ENCODE results near the gene LRRK1.

LRRK1 gene

DNA sequence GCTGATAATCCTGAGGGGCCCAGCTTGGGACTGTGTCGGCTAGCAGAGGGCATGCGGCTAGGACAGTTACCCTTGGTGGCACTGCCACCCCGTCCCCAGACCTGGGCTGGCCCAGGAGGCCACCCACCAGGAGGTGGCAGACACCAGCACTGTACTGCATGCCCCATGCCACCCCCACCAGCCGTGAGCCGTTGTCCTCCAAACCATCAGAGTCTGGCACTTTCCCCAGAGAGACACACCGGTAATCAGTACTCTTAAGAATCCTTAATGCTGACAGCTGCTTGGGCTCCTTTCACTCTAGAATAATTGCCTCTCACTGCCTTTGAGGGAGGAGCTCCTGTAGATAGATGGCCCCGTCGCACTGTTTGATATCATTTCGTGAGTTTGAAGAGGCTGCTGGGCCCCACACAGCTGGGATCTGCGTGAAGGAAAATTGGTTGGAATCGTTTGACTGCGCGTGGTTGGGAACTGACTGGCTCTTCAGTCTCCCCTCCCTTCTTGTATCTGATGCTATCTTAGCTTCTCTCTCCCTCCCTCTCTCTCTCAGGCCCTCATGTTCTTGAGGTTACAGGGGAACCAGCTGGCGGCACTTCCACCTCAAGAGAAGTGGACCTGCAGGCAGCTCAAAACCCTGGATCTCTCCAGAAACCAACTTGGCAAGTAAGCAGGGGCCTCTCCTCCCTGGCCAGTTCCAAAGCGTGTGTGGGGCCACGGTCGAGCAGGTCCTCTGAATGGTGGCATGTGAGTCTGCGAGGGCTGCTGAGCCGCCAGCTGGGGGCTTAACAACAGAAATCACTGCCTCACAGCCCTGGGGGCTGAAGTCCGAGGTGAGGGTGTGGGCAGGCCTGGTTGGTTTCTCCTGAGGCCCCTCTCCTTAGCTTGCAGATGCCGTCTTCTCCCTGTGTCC, 94.9 kb downstream of the LRRK1 start:
- no peak overlapping the region for H3K4me2 ChIP-seq (ENCODE audit: low read length)
- no peak overlapping the region for H2AK5ac ChIP-seq (ENCODE audit: low read length)
- no CpG with 5 or more reads among the region's 21 CpGs for WGBS (ENCODE audit: extremely low coverage, insufficient coverage, low lambda C conversion rate)
- no peak overlapping the region for H3K4me3 ChIP-seq (ENCODE audit: low read length)
- no peaks in the 10 kb centered on the region for H3K79me2 ChIP-seq (ENCODE audit: control insufficient read depth, insufficient read depth, low read length)
- no peak overlapping the region for H3K23ac ChIP-seq (ENCODE audit: low read length)
- H3K4me1 ChIP-seq (ENCODE audit: control insufficient read depth, low read depth, low read length), result no peaks in the 10 kb centered on the region
- H3K36me3 ChIP-seq (ENCODE audit: control insufficient read depth, insufficient read depth, low read length), result no peaks in the 10 kb centered on the region
- no peak overlapping the region for H2BK5ac ChIP-seq (ENCODE audit: low read length)
- no peak overlapping the region for H2BK15ac ChIP-seq (replicated peaks; ENCODE audit: low read depth)
- H4K8ac ChIP-seq (ENCODE audit: low read depth, low read length), result no peak overlapping the region
- no peak overlapping the region for H3K18ac ChIP-seq (ENCODE audit: low read length)
- H3K79me1 ChIP-seq (ENCODE audit: low read length), result no peaks in the 10 kb centered on the region
- no peak overlapping the region for H2BK120ac ChIP-seq (ENCODE audit: low read depth, low read length)
- no peak overlapping the region for H3K4ac ChIP-seq (ENCODE audit: low read depth, low read length)
- no peak overlapping the region for H3K9ac ChIP-seq (ENCODE audit: low read length)
- no peak overlapping the region for H3K56ac ChIP-seq (ENCODE audit: low read length)
- no peak overlapping the region for H3K27ac ChIP-seq (ENCODE audit: low read depth, low read length)
- no peak overlapping the region for H4K5ac ChIP-seq (ENCODE audit: low read length)
- no peaks in the 10 kb centered on the region for H3K27me3 ChIP-seq (ENCODE audit: insufficient read depth, low read length, poor library complexity)
- DNase-seq, result no peak

GRCh38 chr15:101014921-101015841, 96.0 kb downstream of the LRRK1 start:
- Histone ChIP-seq H3K4me3 (ENCODE audit: low read length) (no peak overlapping the region), H2BK5ac (ENCODE audit: low read length) (no peak overlapping the region), H3K36me3 (ENCODE audit: control insufficient read depth, insufficient read depth, low read length) (no peaks in the 10 kb centered on the region), H3K79me1 (ENCODE audit: low read length) (no peaks in the 10 kb centered on the region), H3K23ac (ENCODE audit: low read length) (no peak overlapping the region), H4K5ac (ENCODE audit: low read length) (no peak overlapping the region), H3K4me2 (ENCODE audit: low read length) (no peak overlapping the region), H2BK15ac (replicated peaks; ENCODE audit: low read depth) (no peak overlapping the region), H4K8ac (ENCODE audit: low read depth, low read length) (no peak overlapping the region), H2BK120ac (ENCODE audit: low read depth, low read length) (no peak overlapping the region), H3K79me2 (ENCODE audit: control insufficient read depth, insufficient read depth, low read length) (no peaks in the 10 kb centered on the region), H2AK5ac (ENCODE audit: low read length) (no peak overlapping the region), H3K56ac (ENCODE audit: low read length) (no peak overlapping the region), H3K18ac (ENCODE audit: low read length) (no peak overlapping the region), H3K4me1 (ENCODE audit: control insufficient read depth, low read depth, low read length) (no peaks in the 10 kb centered on the region), H3K27me3 (ENCODE audit: insufficient read depth, low read length, poor library complexity) (no peaks in the 10 kb centered on the region), H3K4ac (ENCODE audit: low read depth, low read length) (no peak overlapping the region), H3K27ac (ENCODE audit: low read depth, low read length) (no peak overlapping the region), H3K9ac (ENCODE audit: low read length) (no peak overlapping the region)
- peak; percentile 72 for DNase-seq
- no CpG with 5 or more reads among the region's 27 CpGs for WGBS (ENCODE audit: extremely low coverage, insufficient coverage, low lambda C conversion rate)

- no peak overlapping the region for H2BK120ac ChIP-seq (ENCODE audit: low read depth, low read length)
- H3K9ac ChIP-seq (ENCODE audit: low read length), result no peak overlapping the region
- no peak overlapping the region for H3K27ac ChIP-seq (ENCODE audit: low read depth, low read length)
- no peak overlapping the region for H3K4me3 ChIP-seq (ENCODE audit: low read length)
- H3K27me3 ChIP-seq (ENCODE audit: insufficient read depth, low read length, poor library complexity), result no peaks in the 10 kb centered on the region
- H3K4me2 ChIP-seq (ENCODE audit: low read length), result no peak overlapping the region
- no peak overlapping the region for H3K18ac ChIP-seq (ENCODE audit: low read length)
- H3K56ac ChIP-seq (ENCODE audit: low read length), result no peak overlapping the region
- H4K8ac ChIP-seq (ENCODE audit: low read depth, low read length), result no peak overlapping the region
- H2AK5ac ChIP-seq (ENCODE audit: low read length), result no peak overlapping the region
- H4K5ac ChIP-seq (ENCODE audit: low read length), result no peak overlapping the region
- no CpG with 5 or more reads among the region's 7 CpGs for WGBS (ENCODE audit: extremely low coverage, insufficient coverage, low lambda C conversion rate)
- no peak overlapping the region for H3K4ac ChIP-seq (ENCODE audit: low read depth, low read length)
- no peaks in the 10 kb centered on the region for H3K4me1 ChIP-seq (ENCODE audit: control insufficient read depth, low read depth, low read length)
- H3K79me2 ChIP-seq (ENCODE audit: control insufficient read depth, insufficient read depth, low read length), result no peaks in the 10 kb centered on the region
- no peak for DNase-seq
- H3K36me3 ChIP-seq (ENCODE audit: control insufficient read depth, insufficient read depth, low read length), result no peaks in the 10 kb centered on the region
- no peak overlapping the region for H2BK15ac ChIP-seq (replicated peaks; ENCODE audit: low read depth)
- H3K23ac ChIP-seq (ENCODE audit: low read length), result no peak overlapping the region
- no peak overlapping the region for H2BK5ac ChIP-seq (ENCODE audit: low read length)
- H3K79me1 ChIP-seq (ENCODE audit: low read length), result no peaks in the 10 kb centered on the region
Observed at GRCh38 chr15:101016581-101016980, 97.4 kb downstream of the LRRK1 start.

GRCh38 chr15:101017093-101017754, 98.1 kb downstream of the LRRK1 start:
- no peaks in the 10 kb centered on the region for H3K4me1 ChIP-seq (ENCODE audit: control insufficient read depth, low read depth, low read length)
- no peak overlapping the region for H4K5ac ChIP-seq (ENCODE audit: low read length)
- H3K79me2 ChIP-seq (ENCODE audit: control insufficient read depth, insufficient read depth, low read length), result no peaks in the 10 kb centered on the region
- no peak overlapping the region for H2BK120ac ChIP-seq (ENCODE audit: low read depth, low read length)
- no peak overlapping the region for H3K18ac ChIP-seq (ENCODE audit: low read length)
- H3K4ac ChIP-seq (ENCODE audit: low read depth, low read length), result no peak overlapping the region
- no peaks in the 10 kb centered on the region for H3K36me3 ChIP-seq (ENCODE audit: control insufficient read depth, insufficient read depth, low read length)
- no peak overlapping the region for H3K9ac ChIP-seq (ENCODE audit: low read length)
- no peak overlapping the region for H2BK5ac ChIP-seq (ENCODE audit: low read length)
- no peak overlapping the region for H3K4me3 ChIP-seq (ENCODE audit: low read length)
- no peak overlapping the region for H3K4me2 ChIP-seq (ENCODE audit: low read length)
- H4K8ac ChIP-seq (ENCODE audit: low read depth, low read length), result no peak overlapping the region
- no peak overlapping the region for H3K27ac ChIP-seq (ENCODE audit: low read depth, low read length)
- peak; percentile 53 for DNase-seq
- no peaks in the 10 kb centered on the region for H3K79me1 ChIP-seq (ENCODE audit: low read length)
- no CpG with 5 or more reads among the region's 18 CpGs for WGBS (ENCODE audit: extremely low coverage, insufficient coverage, low lambda C conversion rate)
- H2BK15ac ChIP-seq (replicated peaks; ENCODE audit: low read depth), result no peak overlapping the region
- no peak overlapping the region for H3K56ac ChIP-seq (ENCODE audit: low read length)
- H2AK5ac ChIP-seq (ENCODE audit: low read length), result no peak overlapping the region
- no peak overlapping the region for H3K23ac ChIP-seq (ENCODE audit: low read length)
- no peaks in the 10 kb centered on the region for H3K27me3 ChIP-seq (ENCODE audit: insufficient read depth, low read length, poor library complexity)

GRCh38 chr15:101018016-101018415, 98.9 kb downstream of the LRRK1 start:
- H3K9ac ChIP-seq (ENCODE audit: low read length), result no peak overlapping the region
- H3K4me3 ChIP-seq (ENCODE audit: low read length), result no peak overlapping the region
- no peak overlapping the region for H4K8ac ChIP-seq (ENCODE audit: low read depth, low read length)
- no peak overlapping the region for H4K5ac ChIP-seq (ENCODE audit: low read length)
- no peaks in the 10 kb centered on the region for H3K4me1 ChIP-seq (ENCODE audit: control insufficient read depth, low read depth, low read length)
- no peaks in the 10 kb centered on the region for H3K36me3 ChIP-seq (ENCODE audit: control insufficient read depth, insufficient read depth, low read length)
- WGBS (ENCODE audit: extremely low coverage, insufficient coverage, low lambda C conversion rate), result no CpG with 5 or more reads among the region's 1 CpG
- no peak overlapping the region for H2BK120ac ChIP-seq (ENCODE audit: low read depth, low read length)
- DNase-seq, result no peak
- H2BK15ac ChIP-seq (replicated peaks; ENCODE audit: low read depth), result no peak overlapping the region
- H3K27ac ChIP-seq (ENCODE audit: low read depth, low read length), result no peak overlapping the region
- no peaks in the 10 kb centered on the region for H3K79me1 ChIP-seq (ENCODE audit: low read length)
- no peaks in the 10 kb centered on the region for H3K79me2 ChIP-seq (ENCODE audit: control insufficient read depth, insufficient read depth, low read length)
- H3K4me2 ChIP-seq (ENCODE audit: low read length), result no peak overlapping the region
- H2AK5ac ChIP-seq (ENCODE audit: low read length), result no peak overlapping the region
- no peak overlapping the region for H2BK5ac ChIP-seq (ENCODE audit: low read length)
- H3K18ac ChIP-seq (ENCODE audit: low read length), result no peak overlapping the region
- H3K56ac ChIP-seq (ENCODE audit: low read length), result no peak overlapping the region
- H3K23ac ChIP-seq (ENCODE audit: low read length), result no peak overlapping the region
- no peak overlapping the region for H3K4ac ChIP-seq (ENCODE audit: low read depth, low read length)
- no peaks in the 10 kb centered on the region for H3K27me3 ChIP-seq (ENCODE audit: insufficient read depth, low read length, poor library complexity)

Measured in mesendoderm (in vitro differentiated cells).